Sigmoid colon (tissue), 4 donors: Measurements from ENCODE around the gene ADAMTS19.

Source experiments
- CTCF ChIP-seq, 4 experiments: fragments of 450-650 bp in 3 of 4; fragments of 200-600 bp in 1 of 4; IDR thresholded peaks; one replicate each; pipeline ENCODE4 v1.5.1; 2016 to 2019; ENCODE audit warnings: antibody characterized with exemption in 4 of 4, mild to moderate bottlenecking in 3 of 4, moderate library complexity in 2 of 4
- EP300 ChIP-seq, 4 donors: sonication (generic); formaldehyde crosslinking; IDR thresholded peaks; one replicate each; pipeline ENCODE4 v1.6.1; 2017; ENCODE audit warnings: antibody characterized with exemption in 4 of 4
- POLR2A ChIP-seq, 2 donors: fragments of 450-650 bp; IDR thresholded peaks; one replicate each; pipeline ENCODE4 v1.6.1; 2016; ENCODE audit warnings: antibody characterized with exemption in 2 of 2, mild to moderate bottlenecking in 2 of 2, moderate library complexity in 2 of 2
- POLR2AphosphoS5 ChIP-seq, 4 donors: sonication (generic); formaldehyde crosslinking; IDR thresholded peaks; one replicate each; pipeline ENCODE4 v1.6.1; 2017; ENCODE audit warnings: antibody characterized with exemption in 4 of 4

- TF ChIP-seq CTCF (IDR thresholded peaks at IDR 0.05) (no peak), POLR2A (IDR thresholded peaks at IDR 0.05) (no peak), POLR2AphosphoS5 (IDR thresholded peaks at IDR 0.05) (no peak), EP300 (IDR thresholded peaks at IDR 0.05) (no peak)
Observed at GRCh38 chr5:129698661-129699060, 238.6 kb downstream of the ADAMTS19 start.
